K562 (cell line): ENCODE data around the gene SNX10. TPM values are rescaled to one million over a fixed set of nuclear protein-coding genes. Genes with fewer than 3 reads are reported as not detected.

ENCODE experiments used
- ATF1 ChIP-seq, 2 experiments: fragments of 450-650 bp in 1 of 2; IDR thresholded peaks; 2 replicates each; pipeline ENCODE4 v1.6.1; 2016; ENCODE audit warnings: missing compliant biosample characterization in 1 of 2, missing genetic modification characterization in 1 of 2
- FOXO4 ChIP-seq: fragments of 450-650 bp; formaldehyde crosslinking; IDR thresholded peaks from 2 replicates; pipeline ENCODE4 v1.4.0; 2020; ENCODE audit warnings: mild to moderate bottlenecking, moderate library complexity
- GTF2E2 ChIP-seq: fragments of 200-800 bp; sonication (Bioruptor generic); IDR thresholded peaks from 2 replicates; pipeline ENCODE4 v1.6.1; 2016; ENCODE audit warnings: missing genetic modification characterization, missing compliant biosample characterization
- HBP1 ChIP-seq: fragments of 450-650 bp; formaldehyde crosslinking; IDR thresholded peaks from 2 replicates; pipeline ENCODE4 v1.4.0; 2022; ENCODE audit warnings: missing genetic modification characterization
- KLF1 ChIP-seq: fragments of 450-650 bp; IDR thresholded peaks from 2 replicates; pipeline ENCODE4 v1.6.1; 2016; ENCODE audit warnings: missing genetic modification characterization, missing compliant biosample characterization
- L3MBTL2 ChIP-seq: fragments of 450-650 bp; IDR thresholded peaks from 2 replicates; pipeline ENCODE4 v1.6.1; 2016; ENCODE audit warnings: mild to moderate bottlenecking, moderate library complexity
- RBM25 ChIP-seq: fragments of 200-400 bp; formaldehyde crosslinking; IDR thresholded peaks from 2 replicates; pipeline ENCODE4 v1.6.1; 2018; ENCODE audit warnings: low read length, low read depth, moderate library complexity; ENCODE audit not compliant: severe bottlenecking
- RBM39 ChIP-seq: fragments of 200-400 bp; formaldehyde crosslinking; optimal IDR thresholded peaks from 2 replicates; pipeline ENCODE3; 2018; ENCODE audit warnings: low read depth, low read length
- SMARCA5 ChIP-seq: fragments of 450-650 bp; IDR thresholded peaks from 2 replicates; pipeline ENCODE4 v1.6.1; 2016
- ZC3H4 ChIP-seq: sonication (generic); formaldehyde crosslinking; IDR thresholded peaks from 2 replicates; pipeline ENCODE4 v1.9.0; 2021; ENCODE audit warnings: missing genetic modification reagents, borderline replicate concordance
- ZNF134 ChIP-seq: fragments of 250-450 bp; sonication (Bioruptor Pico); conservative IDR thresholded peaks from 2 replicates; pipeline ENCODE4 v1.4.0; 2020
- ZNF224 ChIP-seq: sonication (generic); formaldehyde crosslinking; IDR thresholded peaks from 2 replicates; pipeline ENCODE4 v1.8.0; 2022; ENCODE audit warnings: mild to moderate bottlenecking, missing genetic modification reagents
- ZNF398 ChIP-seq: fragments of 250-450 bp; sonication (Bioruptor Pico); IDR thresholded peaks from 2 replicates; pipeline ENCODE4 v1.8.0; 2021; ENCODE audit warnings: moderate library complexity, mild to moderate bottlenecking, inconsistent platforms
- ZNF436 ChIP-seq: fragments of 250-450, 450-650 bp; sonication (Bioruptor Pico); formaldehyde crosslinking; IDR thresholded peaks from 2 replicates; pipeline ENCODE4 v1.7.0; 2020; ENCODE audit warnings: mild to moderate bottlenecking
- ZNF592 ChIP-seq: fragments of 450-650 bp; IDR thresholded peaks from 2 replicates; pipeline ENCODE4 v1.6.1; 2017; ENCODE audit warnings: antibody characterized with exemption, mild to moderate bottlenecking
- ZNF699 ChIP-seq: fragments of 250-450 bp; sonication (Bioruptor Pico); IDR thresholded peaks from 2 replicates; pipeline ENCODE4 v1.8.0; 2021; ENCODE audit warnings: mild to moderate bottlenecking, moderate library complexity; ENCODE audit not compliant: insufficient replicate concordance
- polyA plus RNA-seq, 8 experiments: library from polyadenylated mRNA; depleted of rRNA in 4 of 8; stranded (reverse) in 5 of 8; unstranded in 3 of 8; fragments of >200 nt; fragmentation: Nextera tagmentation in 2 of 8; fragmentation: Illumina TruSeq in 1 of 8; extraction: Ambion mirVana in 2 of 8; extraction: Trizol in 1 of 8; gene quantifications; 2 replicates each; pipeline versions ENCODE4 v1.2.1 to v1.2.3, GENCODE V29; 2011 to 2014; ENCODE audit warnings: inconsistent platforms in 1 of 8, missing spikeins in 1 of 8
- total RNA-seq, 7 experiments: library from RNA; depleted of rRNA in 6 of 7; stranded (reverse); fragments of >200 nt in 6 of 7; fragmentation: Illumina TruSeq in 2 of 7; extraction: Trizol in 2 of 7; gene quantifications; 2 replicates each; pipeline versions ENCODE4 v1.2.1 to v1.2.3, GENCODE V29; 2011 to 2021; ENCODE audit warnings: low replicate concordance in 1 of 7

SNX10 gene
- total and polyA plus RNA-seq, 9 of the 15 experiments (the other 6 are each of a cell fraction or from before 2014, with no cell fraction given) = 6.9 to 16.5 (median 11.5) TPM

GRCh38 chr7:26417911-26418413, 126.3 kb downstream of the SNX10 start (continued):
- TF ChIP-seq ZNF592 (peak; percentile 33), L3MBTL2 (peak; percentile 32; the same call in 1 of the 2 replicates), ZNF224 (no peak), SMARCA5 (no peak), ZC3H4 (CRISPR knock-in tag) (no peak), RBM25 (no peak), HBP1 (CRISPR knock-in tag) (peak; percentile 63; the same call in 1 of the 2 replicates), GTF2E2 (tag) (no peak), ATF1 (CRISPR knock-in tag; IDR thresholded peaks at IDR 0.05) (no peak), ATF1 (tag; IDR thresholded peaks at IDR 0.05) (0 out of 2 replicates have a peak, but pooled peaks have one; percentile 2), ZNF134 (no peak), ZNF398 (CRISPR knock-in tag) (no peak), FOXO4 (CRISPR knock-in tag) (no peak), RBM39 (no peak), KLF1 (tag) (no peak), ZNF436 (CRISPR knock-in tag) (no peak), ZNF699 (CRISPR knock-in tag) (no peak)
